ENCODE results near the gene FUT6. TPM values are rescaled to one million over a fixed set of nuclear protein-coding genes. Genes with fewer than 3 reads are reported as not detected.
"Not testable (repeated sequence)": the region's sequence is repeated elsewhere in the genome, so short reads cannot be mapped to it uniquely, and the experiment has no call there.

Gene FUT6
- total RNA-seq, 2 donors from 2014 or later = not detected

- Histone ChIP-seq H3K4me3 (ENCODE audit: low read length) (no peak overlapping the region), H3K27ac (ENCODE audit: low read depth, low read length) (no peak overlapping the region), H3K9me3 (ENCODE audit: control insufficient read depth, low read length) (no peaks in the 10 kb centered on the region), H3K9ac (ENCODE audit: extremely low read depth, low read length, poor library complexity, severe bottlenecking) (no peak overlapping the region), H3K36me3 (ENCODE audit: control insufficient read depth, insufficient read depth, low read length) (no peaks in the 10 kb centered on the region), H3K4me1 (ENCODE audit: control insufficient read depth, insufficient read depth, low read length) (no peaks in the 10 kb centered on the region), H3K27me3 (ENCODE audit: control insufficient read depth, insufficient read depth, low read length, poor library complexity, severe bottlenecking) (no peaks in the 10 kb centered on the region)
- no peaks in the 10 kb centered on the region for H3K9me3 Mint-ChIP-seq
- H3K27me3 Mint-ChIP-seq (ENCODE audit: insufficient read depth) = peaks cover 12% of the 10 kb centered on the region
- no peak overlapping the region for H3K27ac Mint-ChIP-seq
- DNase-seq = no peak
- 85 to 100% methylated on average over 3 to 11 of the region's 11 CpGs for WGBS, 2 experiments (ENCODE audit: insufficient coverage in 1 of 2, insufficient read length in 1 of 2)
- no peaks in the 10 kb centered on the region for H3K4me1 Mint-ChIP-seq
- TF ChIP-seq, protein P1, sequence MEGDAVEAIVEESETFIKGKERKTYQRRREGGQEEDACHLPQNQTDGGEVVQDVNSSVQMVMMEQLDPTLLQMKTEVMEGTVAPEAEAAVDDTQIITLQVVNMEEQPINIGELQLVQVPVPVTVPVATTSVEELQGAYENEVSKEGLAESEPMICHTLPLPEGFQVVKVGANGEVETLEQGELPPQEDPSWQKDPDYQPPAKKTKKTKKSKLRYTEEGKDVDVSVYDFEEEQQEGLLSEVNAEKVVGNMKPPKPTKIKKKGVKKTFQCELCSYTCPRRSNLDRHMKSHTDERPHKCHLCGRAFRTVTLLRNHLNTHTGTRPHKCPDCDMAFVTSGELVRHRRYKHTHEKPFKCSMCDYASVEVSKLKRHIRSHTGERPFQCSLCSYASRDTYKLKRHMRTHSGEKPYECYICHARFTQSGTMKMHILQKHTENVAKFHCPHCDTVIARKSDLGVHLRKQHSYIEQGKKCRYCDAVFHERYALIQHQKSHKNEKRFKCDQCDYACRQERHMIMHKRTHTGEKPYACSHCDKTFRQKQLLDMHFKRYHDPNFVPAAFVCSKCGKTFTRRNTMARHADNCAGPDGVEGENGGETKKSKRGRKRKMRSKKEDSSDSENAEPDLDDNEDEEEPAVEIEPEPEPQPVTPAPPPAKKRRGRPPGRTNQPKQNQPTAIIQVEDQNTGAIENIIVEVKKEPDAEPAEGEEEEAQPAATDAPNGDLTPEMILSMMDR (conservative IDR thresholded peaks at IDR 0.05) = no peak
- H3K4me3 Mint-ChIP-seq = no peak overlapping the region
- H3K36me3 Mint-ChIP-seq (ENCODE audit: low read depth) = no peaks in the 10 kb centered on the region
These were observed 23.6 kb upstream of the FUT6 start for GRCh38 chr19:5863030-5863665.

DNA sequence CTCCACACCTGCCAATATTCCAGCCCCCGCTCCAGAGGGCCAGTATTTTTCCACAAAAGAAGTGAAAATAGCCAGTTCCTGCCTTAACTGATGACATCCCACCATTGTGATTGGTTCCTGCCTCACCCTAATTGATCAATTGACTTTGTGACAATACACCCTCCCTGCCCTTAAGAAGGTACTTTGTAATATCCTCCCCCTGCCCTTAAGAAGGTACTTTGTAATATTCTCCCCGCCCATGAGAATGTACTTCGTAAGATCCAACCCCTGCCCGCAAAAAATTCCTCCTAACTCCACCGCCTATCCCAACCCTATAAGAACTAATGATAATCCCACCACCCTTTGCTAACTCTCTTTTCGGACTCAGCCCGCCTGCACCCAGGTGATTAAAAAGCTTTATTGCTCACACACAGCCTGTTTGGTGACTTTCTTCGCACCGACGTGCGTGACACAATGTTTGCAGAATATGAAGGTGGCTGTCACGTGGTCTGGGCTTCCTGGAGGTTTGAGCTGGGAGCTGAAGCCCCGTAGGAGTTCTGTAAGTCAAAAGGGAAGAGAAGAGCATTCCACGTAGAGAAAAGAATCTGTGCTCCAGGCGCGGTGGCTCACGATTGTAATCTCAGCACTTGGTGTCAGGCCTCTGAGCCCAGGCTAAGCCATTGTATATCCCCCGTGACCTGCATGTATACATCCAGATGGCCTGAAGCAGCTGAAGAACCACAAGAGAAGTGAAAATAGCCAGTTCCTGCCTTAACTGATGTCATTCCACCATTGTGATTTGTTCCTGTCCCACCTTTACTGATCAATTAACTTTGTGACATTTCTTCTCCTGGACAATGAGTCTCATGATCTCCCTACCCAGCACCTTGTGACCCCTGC is 17.9 kb upstream of the FUT6 start:
- Mint-ChIP-seq H3K9me3 (no peaks in the 10 kb centered on the region), H3K36me3 (ENCODE audit: low read depth) (no peaks in the 10 kb centered on the region), H3K27ac (no peak overlapping the region), H3K4me1 (peaks cover 9% of the 10 kb centered on the region), H3K27me3 (ENCODE audit: insufficient read depth) (peaks cover 4% of the 10 kb centered on the region), H3K4me3 (no peak overlapping the region)
- Histone ChIP-seq H3K27me3 (ENCODE audit: control insufficient read depth, insufficient read depth, low read length, poor library complexity, severe bottlenecking) (no peaks in the 10 kb centered on the region), H3K27ac (ENCODE audit: low read depth, low read length) (no peak overlapping the region), H3K4me1 (ENCODE audit: control insufficient read depth, insufficient read depth, low read length) (no peaks in the 10 kb centered on the region), H3K9me3 (ENCODE audit: control insufficient read depth, low read length) (no peaks in the 10 kb centered on the region), H3K36me3 (ENCODE audit: control insufficient read depth, insufficient read depth, low read length) (no peaks in the 10 kb centered on the region), H3K4me3 (ENCODE audit: low read length) (no peak overlapping the region), H3K9ac (ENCODE audit: extremely low read depth, low read length, poor library complexity, severe bottlenecking) (no peak overlapping the region)
- TF ChIP-seq, protein P1 (conservative IDR thresholded peaks at IDR 0.05) = no peak
- DNase-seq = no peak
- 93 to 95% methylated on average over 17 to 18 of the region's 18 CpGs for WGBS, 2 experiments (ENCODE audit: insufficient coverage in 1 of 2, insufficient read length in 1 of 2)

DNA sequence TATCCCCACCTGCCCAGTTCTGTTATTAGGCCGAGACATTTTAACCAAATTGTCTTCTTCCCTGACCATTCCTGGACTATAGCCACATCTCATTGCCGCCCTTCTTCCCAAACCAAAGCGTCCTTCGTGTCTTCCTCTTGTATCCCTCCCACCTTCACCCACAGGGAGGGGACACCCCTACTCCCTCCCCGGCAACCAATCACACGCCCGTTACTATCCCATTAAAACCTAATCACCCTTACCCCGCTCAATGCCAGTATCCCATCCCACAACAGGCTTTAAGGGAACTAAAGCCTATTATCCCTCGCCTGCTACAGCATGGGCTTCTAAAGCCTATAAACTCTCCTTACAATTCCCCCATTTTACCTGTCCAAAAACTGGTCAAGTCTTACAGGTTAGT is 15.6 kb upstream of the FUT6 start:
- H3K27ac Mint-ChIP-seq = not testable (repeated sequence)

DNA sequence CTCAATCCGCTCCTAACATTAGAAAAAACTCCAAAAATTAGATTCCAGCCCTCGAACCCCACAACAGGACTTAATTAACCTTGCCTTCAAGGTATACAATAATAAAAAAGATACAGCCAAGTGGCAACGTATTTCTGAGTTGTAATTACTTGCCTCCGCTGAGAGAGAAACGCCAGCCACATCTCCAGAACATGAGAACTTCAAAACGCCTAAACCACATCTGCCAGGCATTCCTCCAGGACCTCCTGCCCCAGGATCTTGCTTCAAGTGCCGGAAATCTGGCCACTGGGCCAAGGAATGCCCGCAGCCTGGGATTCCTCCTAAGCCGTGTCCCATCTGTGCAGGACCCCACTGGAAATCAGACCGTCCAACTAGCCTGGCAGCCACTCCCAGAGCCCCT is 14.6 kb upstream of the FUT6 start:
- not testable (repeated sequence) for H3K27me3 Mint-ChIP-seq (ENCODE audit: insufficient read depth); H3K36me3 ChIP-seq (ENCODE audit: control insufficient read depth, insufficient read depth, low read length); H3K4me3 Mint-ChIP-seq; H3K4me3 ChIP-seq (ENCODE audit: low read length); H3K36me3 Mint-ChIP-seq (ENCODE audit: low read depth); H3K27me3 ChIP-seq (ENCODE audit: control insufficient read depth, insufficient read depth, low read length, poor library complexity, severe bottlenecking); H3K4me1 ChIP-seq (ENCODE audit: control insufficient read depth, insufficient read depth, low read length); H3K4me1 Mint-ChIP-seq; H3K9me3 Mint-ChIP-seq; DNase-seq; H3K27ac Mint-ChIP-seq; H3K9me3 ChIP-seq (ENCODE audit: control insufficient read depth, low read length); H3K9ac ChIP-seq (ENCODE audit: extremely low read depth, low read length, poor library complexity, severe bottlenecking); H3K27ac ChIP-seq (ENCODE audit: low read depth, low read length)
- 90 to 92% methylated on average over 10 of the region's 10 CpGs for WGBS, 2 experiments (ENCODE audit: insufficient coverage in 1 of 2, insufficient read length in 1 of 2)

More for the DNA sequence above, 15.6 kb upstream of the FUT6 start:
- not testable (repeated sequence) for H3K4me3 Mint-ChIP-seq; H3K4me1 Mint-ChIP-seq; H3K36me3 Mint-ChIP-seq (ENCODE audit: low read depth); H3K9ac ChIP-seq (ENCODE audit: extremely low read depth, low read length, poor library complexity, severe bottlenecking); H3K27ac ChIP-seq (ENCODE audit: low read depth, low read length); H3K4me1 ChIP-seq (ENCODE audit: control insufficient read depth, insufficient read depth, low read length); DNase-seq; H3K36me3 ChIP-seq (ENCODE audit: control insufficient read depth, insufficient read depth, low read length); H3K9me3 ChIP-seq (ENCODE audit: control insufficient read depth, low read length); H3K4me3 ChIP-seq (ENCODE audit: low read length); H3K27me3 Mint-ChIP-seq (ENCODE audit: insufficient read depth); H3K27me3 ChIP-seq (ENCODE audit: control insufficient read depth, insufficient read depth, low read length, poor library complexity, severe bottlenecking); H3K9me3 Mint-ChIP-seq
- 89 to 93% methylated on average over 9 of the region's 9 CpGs for WGBS, 2 experiments (ENCODE audit: insufficient coverage in 1 of 2, insufficient read length in 1 of 2)
